MCF 10A (cell line): Measurements from ENCODE around the gene SEMA4F. TPM values are rescaled to one million over a fixed set of nuclear protein-coding genes. Genes with fewer than 3 reads are reported as not detected.

ENCODE experiments used
- BruUV-seq: library from RNA; stranded (reverse); fragments of 400-500 nt; replicated peaks from 2 replicates; lab custom pipeline; 2021; lab: Mats Ljungman, UMichigan
- CTCF ChIA-PET: fragments of 300-600 bp; sonication (Branson Sonifier 250); formaldehyde crosslinking; extraction: SDS; loops from one replicate; lab custom pipeline; 2021; ENCODE audit warnings: antibody characterized with exemption, inconsistent platforms; lab: Yijun Ruan, JAX
- POLR2A ChIA-PET: fragments of 300-600, 350-650 bp; sonication (Branson Sonifier 250); formaldehyde crosslinking; extraction: SDS; loops from one replicate; lab custom pipeline; 2020; ENCODE audit warnings: antibody characterized with exemption, inconsistent platforms; lab: Yijun Ruan, JAX
- DNase-seq: peaks from one replicate; pipeline ENCODE4 v3.0.0-alpha.2; 2018; ENCODE audit not compliant: unreplicated experiment
- H3K27ac Mint-ChIP-seq: one replicate; pipeline ENCODE4 v1.8.0; 2022; ENCODE audit warnings: mild to moderate bottlenecking, low read depth, mixed read lengths; ENCODE audit not compliant: unreplicated experiment
- H3K27me3 Mint-ChIP-seq: one replicate; pipeline ENCODE4 v1.8.0; 2022; ENCODE audit warnings: mixed read lengths; ENCODE audit not compliant: insufficient read depth, unreplicated experiment
- H3K36me3 Mint-ChIP-seq: one replicate; pipeline ENCODE4 v1.8.0; 2022; ENCODE audit warnings: mild to moderate bottlenecking, moderate library complexity, mixed read lengths; ENCODE audit not compliant: insufficient read depth, unreplicated experiment
- H3K4me1 Mint-ChIP-seq: one replicate; pipeline ENCODE4 v1.8.0; 2022; ENCODE audit warnings: mixed read lengths; ENCODE audit not compliant: insufficient read depth, unreplicated experiment
- H3K4me3 Mint-ChIP-seq: one replicate; pipeline ENCODE4 v1.8.0; 2022; ENCODE audit warnings: mild to moderate bottlenecking, moderate library complexity, mixed read lengths; ENCODE audit not compliant: unreplicated experiment
- H3K9me3 Mint-ChIP-seq: one replicate; pipeline ENCODE4 v1.8.0; 2022; ENCODE audit warnings: mixed read lengths; ENCODE audit not compliant: unreplicated experiment
- intact Hi-C: fragments of 100-400 bp; cut with micrococcal nuclease; formaldehyde crosslinking; loops from 2 replicates; pipeline ENCODE4 v1.14.1; 2022
- total RNA-seq: library from RNA; stranded (reverse); gene quantifications from 2 replicates; pipeline ENCODE4 v1.2.3, GENCODE V29; 2022
- TF ChIP-seq, protein P1 (sequence below): fragments of 200-600 bp; IDR thresholded peaks from one replicate; pipeline ENCODE4 v1.8.0; 2022; ENCODE audit warnings: antibody characterized with exemption, mild to moderate bottlenecking; ENCODE audit not compliant: unreplicated experiment

Gene SEMA4F
- total RNA-seq, 1 experiment from 2014 or later: 5.2 TPM

DNA sequence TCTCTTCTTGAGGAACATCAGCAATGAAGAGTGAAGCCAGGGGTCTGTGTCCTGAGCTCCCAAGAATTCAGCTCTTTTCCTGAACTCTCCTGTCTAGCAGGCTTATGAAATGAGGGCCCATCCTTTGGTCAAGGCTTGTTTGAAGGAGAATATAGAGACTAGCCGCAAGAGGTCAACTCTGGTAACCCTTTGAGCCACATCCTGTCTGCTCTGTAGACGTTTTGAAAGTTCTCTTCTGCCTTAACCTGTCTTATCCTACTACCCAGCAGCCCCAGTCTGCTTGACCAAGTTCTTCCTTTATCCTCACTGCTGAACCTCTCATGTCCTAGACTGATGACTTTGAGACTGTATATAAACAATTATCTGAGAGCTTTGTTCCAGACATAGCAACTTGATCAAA, 5.4 kb downstream of the SEMA4F start:
- Mint-ChIP-seq H3K27ac (no peak overlapping the region), H3K27me3 (no peaks in the 10 kb centered on the region), H3K9me3 (no peaks in the 10 kb centered on the region), H3K4me3 (no peak overlapping the region), H3K4me1 (peaks cover 12% of the 10 kb centered on the region), H3K36me3 (no peaks in the 10 kb centered on the region)
- ChIA-PET CTCF (no interaction called here), POLR2A (no interaction called here)
- DNase-seq: no peak
- intact Hi-C loops: no loop called here
- BruUV-seq: no TSS peak
- TF ChIP-seq, protein P1, sequence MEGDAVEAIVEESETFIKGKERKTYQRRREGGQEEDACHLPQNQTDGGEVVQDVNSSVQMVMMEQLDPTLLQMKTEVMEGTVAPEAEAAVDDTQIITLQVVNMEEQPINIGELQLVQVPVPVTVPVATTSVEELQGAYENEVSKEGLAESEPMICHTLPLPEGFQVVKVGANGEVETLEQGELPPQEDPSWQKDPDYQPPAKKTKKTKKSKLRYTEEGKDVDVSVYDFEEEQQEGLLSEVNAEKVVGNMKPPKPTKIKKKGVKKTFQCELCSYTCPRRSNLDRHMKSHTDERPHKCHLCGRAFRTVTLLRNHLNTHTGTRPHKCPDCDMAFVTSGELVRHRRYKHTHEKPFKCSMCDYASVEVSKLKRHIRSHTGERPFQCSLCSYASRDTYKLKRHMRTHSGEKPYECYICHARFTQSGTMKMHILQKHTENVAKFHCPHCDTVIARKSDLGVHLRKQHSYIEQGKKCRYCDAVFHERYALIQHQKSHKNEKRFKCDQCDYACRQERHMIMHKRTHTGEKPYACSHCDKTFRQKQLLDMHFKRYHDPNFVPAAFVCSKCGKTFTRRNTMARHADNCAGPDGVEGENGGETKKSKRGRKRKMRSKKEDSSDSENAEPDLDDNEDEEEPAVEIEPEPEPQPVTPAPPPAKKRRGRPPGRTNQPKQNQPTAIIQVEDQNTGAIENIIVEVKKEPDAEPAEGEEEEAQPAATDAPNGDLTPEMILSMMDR: no peak

DNA sequence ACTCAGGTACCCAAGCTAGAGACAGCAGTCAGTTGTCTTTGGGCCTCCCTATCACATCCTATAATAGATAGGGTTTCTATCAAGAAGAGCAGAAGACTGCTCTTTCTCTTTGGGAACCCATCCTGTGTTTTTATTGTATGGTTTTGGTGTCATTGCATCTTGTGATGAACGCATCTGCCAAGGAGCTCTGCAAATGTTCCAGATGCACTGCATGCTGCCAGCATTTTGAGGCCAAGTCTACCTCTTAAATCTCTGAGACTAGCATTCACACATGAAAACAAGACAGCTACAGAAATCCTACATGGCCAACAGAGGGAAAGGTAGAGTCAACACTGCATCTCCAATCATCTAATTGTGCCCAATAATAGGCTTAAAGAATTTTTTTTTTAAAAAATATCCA, 14.0 kb downstream of the SEMA4F start:
- Mint-ChIP-seq H3K27me3 (no peaks in the 10 kb centered on the region), H3K4me3 (no peak overlapping the region), H3K4me1 (peaks cover 8% of the 10 kb centered on the region), H3K36me3 (no peaks in the 10 kb centered on the region), H3K27ac (no peak overlapping the region), H3K9me3 (no peaks in the 10 kb centered on the region)
- no TSS peak for BruUV-seq
- TF ChIP-seq, protein P1: no peak
- intact Hi-C loops: no loop called here
- DNase-seq: no peak
- POLR2A ChIA-PET: no interaction called here
- CTCF ChIA-PET: interaction anchor here (0.6 to 0.8 kb wide), 3 partner anchors 11 to 396 kb away, joined by 3 read pairs; no protein-coding TSS in a partner anchor

DNA sequence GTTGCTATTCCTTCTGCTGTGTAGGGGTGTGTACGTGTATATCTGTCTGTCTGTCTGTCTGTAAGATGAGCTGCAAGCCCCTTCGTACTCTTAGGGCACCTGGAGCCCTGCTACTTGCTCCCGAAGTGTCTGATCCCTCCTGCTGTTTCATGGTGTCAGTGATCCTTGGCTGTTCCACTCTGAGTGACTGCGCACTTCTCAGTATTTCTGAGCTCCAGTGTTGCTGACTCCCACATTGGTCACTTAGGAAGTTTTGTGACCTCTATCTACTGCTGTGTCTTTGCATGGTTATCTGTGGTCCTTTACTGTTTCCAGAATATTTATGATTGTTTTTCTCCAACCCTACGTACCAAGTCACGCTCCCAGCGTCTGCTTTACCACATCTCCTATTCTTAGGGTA, 16.2 kb downstream of the SEMA4F start:
- CTCF ChIA-PET: interaction anchor here (0.7 kb wide), 1 partner anchor 169 kb away, joined by 4 read pairs; no protein-coding TSS in a partner anchor
- no peaks in the 10 kb centered on the region for H3K36me3 Mint-ChIP-seq
- TF ChIP-seq, protein P1: no peak
- POLR2A ChIA-PET: no interaction called here
- H3K27me3 Mint-ChIP-seq: no peaks in the 10 kb centered on the region
- intact Hi-C loops: no loop called here
- no peak for DNase-seq
- H3K4me3 Mint-ChIP-seq: no peak overlapping the region
- no peaks in the 10 kb centered on the region for H3K9me3 Mint-ChIP-seq
- H3K27ac Mint-ChIP-seq: no peak overlapping the region
- H3K4me1 Mint-ChIP-seq: peaks cover 8% of the 10 kb centered on the region
- no TSS peak for BruUV-seq

DNA sequence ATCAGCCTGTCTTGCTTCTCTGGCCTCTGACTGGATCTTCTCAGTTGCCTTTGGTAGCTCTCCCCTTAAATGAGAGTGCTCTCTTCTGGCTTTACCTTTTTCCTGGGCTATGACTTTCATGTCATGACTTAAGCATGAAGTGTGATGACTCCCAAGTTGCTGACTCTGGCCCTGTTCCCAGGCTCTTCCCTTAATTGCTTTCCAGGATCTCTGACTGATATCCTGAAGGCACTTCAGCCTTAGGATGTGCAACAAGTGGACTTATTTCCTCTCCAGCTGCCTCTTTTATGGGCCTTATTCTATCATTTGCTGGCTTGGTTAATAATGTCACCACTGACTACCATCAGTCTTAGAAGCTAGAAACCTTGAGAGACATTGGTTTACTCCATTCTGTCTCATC, 17.4 kb downstream of the SEMA4F start:
- DNase-seq: peak; percentile 55
- intact Hi-C loops: no loop called here
- POLR2A ChIA-PET: no interaction called here
- H3K4me3 Mint-ChIP-seq: no peak overlapping the region
- no peaks in the 10 kb centered on the region for H3K36me3 Mint-ChIP-seq
- no peaks in the 10 kb centered on the region for H3K27me3 Mint-ChIP-seq
- TF ChIP-seq, protein P1: no peak
- no peaks in the 10 kb centered on the region for H3K9me3 Mint-ChIP-seq
- no peak overlapping the region for H3K27ac Mint-ChIP-seq
- H3K4me1 Mint-ChIP-seq: peaks cover 8% of the 10 kb centered on the region
- CTCF ChIA-PET: interaction anchor here (1.6 kb wide), 1 partner anchor 204 kb away, joined by 3 read pairs; no protein-coding TSS in a partner anchor
- BruUV-seq: no TSS peak
